K562 (cell line): ENCODE results near the gene NT5DC4. TPM values are rescaled to one million over a fixed set of nuclear protein-coding genes. Genes with fewer than 3 reads are reported as not detected.

ENCODE experiments used
- BCOR ChIP-seq: fragments of 450-650 bp; IDR thresholded peaks from 2 replicates; pipeline ENCODE4 v1.6.1; 2016
- ESRRA ChIP-seq: fragments of 450-650 bp; IDR thresholded peaks from 2 replicates; pipeline ENCODE4 v1.6.1; 2014; ENCODE audit warnings: low read depth, mild to moderate bottlenecking, moderate library complexity, borderline replicate concordance
- FIP1L1 ChIP-seq: fragments of 200-400 bp; formaldehyde crosslinking; IDR thresholded peaks from 2 replicates; pipeline ENCODE4 v1.6.1; 2018; ENCODE audit warnings: mild to moderate bottlenecking, low read depth, low read length; ENCODE audit not compliant: poor library complexity, severe bottlenecking
- IRF2 ChIP-seq: sonication (generic); formaldehyde crosslinking; IDR thresholded peaks from 2 replicates; pipeline ENCODE4 v1.8.1; 2022; ENCODE audit warnings: mild to moderate bottlenecking, missing genetic modification reagents
- MTA1 ChIP-seq: fragments of 450-650 bp; IDR thresholded peaks from 2 replicates; pipeline ENCODE4 v1.6.1; 2017; ENCODE audit warnings: borderline replicate concordance
- PHB ChIP-seq: fragments of 250-450 bp; sonication (Bioruptor Pico); IDR thresholded peaks from 2 replicates; pipeline ENCODE4 v1.5.0; 2021
- SAFB2 ChIP-seq: fragments of 200-400 bp; formaldehyde crosslinking; IDR thresholded peaks from 2 replicates; pipeline ENCODE4 v1.6.1; 2018; ENCODE audit warnings: borderline replicate concordance, low read length, low read depth, moderate library complexity; ENCODE audit not compliant: severe bottlenecking
- polyA plus RNA-seq, 8 experiments: library from polyadenylated mRNA; depleted of rRNA in 4 of 8; stranded (reverse) in 5 of 8; unstranded in 3 of 8; fragments of >200 nt; fragmentation: Nextera tagmentation in 2 of 8; fragmentation: Illumina TruSeq in 1 of 8; extraction: Ambion mirVana in 2 of 8; extraction: Trizol in 1 of 8; gene quantifications; 2 replicates each; pipeline versions ENCODE4 v1.2.1 to v1.2.3, GENCODE V29; 2011 to 2014; ENCODE audit warnings: inconsistent platforms in 1 of 8, missing spikeins in 1 of 8
- total RNA-seq, 7 experiments: library from RNA; depleted of rRNA in 6 of 7; stranded (reverse); fragments of >200 nt in 6 of 7; fragmentation: Illumina TruSeq in 2 of 7; extraction: Trizol in 2 of 7; gene quantifications; 2 replicates each; pipeline versions ENCODE4 v1.2.1 to v1.2.3, GENCODE V29; 2011 to 2021; ENCODE audit warnings: low replicate concordance in 1 of 7
- TF ChIP-seq, protein P1 (sequence below): fragments of 250-450 bp; sonication (Bioruptor Pico); IDR thresholded peaks from 2 replicates; pipeline ENCODE4 v1.8.0; 2022; ENCODE audit warnings: inconsistent platforms, mild to moderate bottlenecking, moderate library complexity, borderline replicate concordance
- TF ChIP-seq, protein P2 (sequence below), 2 experiments: fragments of 200-800 bp in 1 of 2; sonication (Bioruptor generic) in 1 of 2; sonication (generic) in 1 of 2; formaldehyde crosslinking in 1 of 2; IDR thresholded peaks in 1 of 2; conservative IDR thresholded peaks in 1 of 2; 2 replicates each; pipeline versions ENCODE4 v1.5.0 to v1.6.1; 2016 to 2020; ENCODE audit warnings: missing compliant biosample characterization in 1 of 2, missing genetic modification characterization in 1 of 2, missing genetic modification reagents in 1 of 2
- TF ChIP-seq, protein P3 (sequence below): fragments of 450-650 bp; IDR thresholded peaks from 2 replicates; pipeline ENCODE4 v1.6.1; 2016; ENCODE audit warnings: mild to moderate bottlenecking
- TF ChIP-seq, protein P4 (sequence below): fragments of 450-650 bp; IDR thresholded peaks from 2 replicates; pipeline ENCODE4 v1.6.1; 2017; ENCODE audit warnings: antibody characterized with exemption, mild to moderate bottlenecking
- TF ChIP-seq, protein P5 (sequence below): fragments of 250-450 bp; sonication (Bioruptor Pico); IDR thresholded peaks from 2 replicates; pipeline ENCODE4 v1.5.0; 2020; ENCODE audit warnings: mild to moderate bottlenecking, borderline replicate concordance
- TF ChIP-seq, protein P6 (sequence below): IDR thresholded peaks from 2 replicates; pipeline ENCODE4 v1.6.1; 2014; ENCODE audit warnings: antibody characterized with exemption

The NT5DC4 gene
- total and polyA plus RNA-seq, 9 of the 15 experiments (the other 6 are each of a cell fraction or from before 2014, with no cell fraction given), result 0.44 to 6.9 (median 2.5) TPM

DNA sequence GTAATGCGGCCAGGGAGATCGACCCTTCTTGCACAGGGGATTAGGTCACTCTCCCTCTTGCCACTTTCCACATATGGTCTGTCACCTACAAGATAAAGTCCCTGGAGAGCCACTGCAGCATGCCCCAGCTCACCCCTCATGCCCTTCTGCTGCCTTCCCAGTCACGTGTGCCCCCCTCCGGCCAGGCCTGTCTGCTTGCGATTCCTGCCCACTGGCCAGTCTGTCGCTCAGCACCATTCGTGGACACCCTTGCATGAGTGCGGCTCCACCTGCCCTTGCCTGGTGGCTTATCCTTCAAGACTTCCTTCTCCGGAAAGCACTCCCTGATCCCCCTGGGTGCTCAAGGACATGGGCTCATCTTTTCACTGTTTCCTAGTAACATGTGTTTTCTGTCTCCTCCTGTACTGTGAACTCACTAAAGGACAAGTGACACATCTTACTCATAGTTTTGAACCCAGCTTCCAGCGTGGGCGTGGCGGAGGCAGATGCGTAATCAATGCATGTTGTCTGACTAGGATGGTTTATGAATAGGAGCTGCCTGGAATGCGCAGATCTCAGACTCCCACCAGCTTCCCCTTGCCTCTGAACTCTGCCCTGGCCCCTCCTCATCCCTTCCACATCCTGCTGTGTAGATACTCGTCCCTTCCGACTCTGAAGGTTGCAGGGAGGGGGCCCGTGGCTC, 7.8 kb upstream of the NT5DC4 start (continued):
- TF ChIP-seq, protein P1, sequence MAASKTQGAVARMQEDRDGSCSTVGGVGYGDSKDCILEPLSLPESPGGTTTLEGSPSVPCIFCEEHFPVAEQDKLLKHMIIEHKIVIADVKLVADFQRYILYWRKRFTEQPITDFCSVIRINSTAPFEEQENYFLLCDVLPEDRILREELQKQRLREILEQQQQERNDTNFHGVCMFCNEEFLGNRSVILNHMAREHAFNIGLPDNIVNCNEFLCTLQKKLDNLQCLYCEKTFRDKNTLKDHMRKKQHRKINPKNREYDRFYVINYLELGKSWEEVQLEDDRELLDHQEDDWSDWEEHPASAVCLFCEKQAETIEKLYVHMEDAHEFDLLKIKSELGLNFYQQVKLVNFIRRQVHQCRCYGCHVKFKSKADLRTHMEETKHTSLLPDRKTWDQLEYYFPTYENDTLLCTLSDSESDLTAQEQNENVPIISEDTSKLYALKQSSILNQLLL (CRISPR knock-in tag), result no peak
- TF ChIP-seq, protein P2, sequence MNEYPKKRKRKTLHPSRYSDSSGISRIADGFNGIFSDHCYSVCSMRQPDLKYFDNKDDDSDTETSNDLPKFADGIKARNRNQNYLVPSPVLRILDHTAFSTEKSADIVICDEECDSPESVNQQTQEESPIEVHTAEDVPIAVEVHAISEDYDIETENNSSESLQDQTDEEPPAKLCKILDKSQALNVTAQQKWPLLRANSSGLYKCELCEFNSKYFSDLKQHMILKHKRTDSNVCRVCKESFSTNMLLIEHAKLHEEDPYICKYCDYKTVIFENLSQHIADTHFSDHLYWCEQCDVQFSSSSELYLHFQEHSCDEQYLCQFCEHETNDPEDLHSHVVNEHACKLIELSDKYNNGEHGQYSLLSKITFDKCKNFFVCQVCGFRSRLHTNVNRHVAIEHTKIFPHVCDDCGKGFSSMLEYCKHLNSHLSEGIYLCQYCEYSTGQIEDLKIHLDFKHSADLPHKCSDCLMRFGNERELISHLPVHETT (CRISPR knock-in tag; conservative IDR thresholded peaks at IDR 0.05 in 1 of 2, IDR thresholded peaks at IDR 0.05 in 1 of 2), result peak in 1 of 2 experiments; percentile 29; a peak in 1 of 4 replicates
- TF ChIP-seq IRF2 (CRISPR knock-in tag) (no peak), SAFB2 (no peak), ESRRA (no peak), MTA1 (no peak), FIP1L1 (no peak), PHB (CRISPR knock-in tag) (no peak), BCOR (no peak)
- TF ChIP-seq, protein P3, sequence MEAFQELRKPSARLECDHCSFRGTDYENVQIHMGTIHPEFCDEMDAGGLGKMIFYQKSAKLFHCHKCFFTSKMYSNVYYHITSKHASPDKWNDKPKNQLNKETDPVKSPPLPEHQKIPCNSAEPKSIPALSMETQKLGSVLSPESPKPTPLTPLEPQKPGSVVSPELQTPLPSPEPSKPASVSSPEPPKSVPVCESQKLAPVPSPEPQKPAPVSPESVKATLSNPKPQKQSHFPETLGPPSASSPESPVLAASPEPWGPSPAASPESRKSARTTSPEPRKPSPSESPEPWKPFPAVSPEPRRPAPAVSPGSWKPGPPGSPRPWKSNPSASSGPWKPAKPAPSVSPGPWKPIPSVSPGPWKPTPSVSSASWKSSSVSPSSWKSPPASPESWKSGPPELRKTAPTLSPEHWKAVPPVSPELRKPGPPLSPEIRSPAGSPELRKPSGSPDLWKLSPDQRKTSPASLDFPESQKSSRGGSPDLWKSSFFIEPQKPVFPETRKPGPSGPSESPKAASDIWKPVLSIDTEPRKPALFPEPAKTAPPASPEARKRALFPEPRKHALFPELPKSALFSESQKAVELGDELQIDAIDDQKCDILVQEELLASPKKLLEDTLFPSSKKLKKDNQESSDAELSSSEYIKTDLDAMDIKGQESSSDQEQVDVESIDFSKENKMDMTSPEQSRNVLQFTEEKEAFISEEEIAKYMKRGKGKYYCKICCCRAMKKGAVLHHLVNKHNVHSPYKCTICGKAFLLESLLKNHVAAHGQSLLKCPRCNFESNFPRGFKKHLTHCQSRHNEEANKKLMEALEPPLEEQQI, result no peak
- TF ChIP-seq, protein P4, sequence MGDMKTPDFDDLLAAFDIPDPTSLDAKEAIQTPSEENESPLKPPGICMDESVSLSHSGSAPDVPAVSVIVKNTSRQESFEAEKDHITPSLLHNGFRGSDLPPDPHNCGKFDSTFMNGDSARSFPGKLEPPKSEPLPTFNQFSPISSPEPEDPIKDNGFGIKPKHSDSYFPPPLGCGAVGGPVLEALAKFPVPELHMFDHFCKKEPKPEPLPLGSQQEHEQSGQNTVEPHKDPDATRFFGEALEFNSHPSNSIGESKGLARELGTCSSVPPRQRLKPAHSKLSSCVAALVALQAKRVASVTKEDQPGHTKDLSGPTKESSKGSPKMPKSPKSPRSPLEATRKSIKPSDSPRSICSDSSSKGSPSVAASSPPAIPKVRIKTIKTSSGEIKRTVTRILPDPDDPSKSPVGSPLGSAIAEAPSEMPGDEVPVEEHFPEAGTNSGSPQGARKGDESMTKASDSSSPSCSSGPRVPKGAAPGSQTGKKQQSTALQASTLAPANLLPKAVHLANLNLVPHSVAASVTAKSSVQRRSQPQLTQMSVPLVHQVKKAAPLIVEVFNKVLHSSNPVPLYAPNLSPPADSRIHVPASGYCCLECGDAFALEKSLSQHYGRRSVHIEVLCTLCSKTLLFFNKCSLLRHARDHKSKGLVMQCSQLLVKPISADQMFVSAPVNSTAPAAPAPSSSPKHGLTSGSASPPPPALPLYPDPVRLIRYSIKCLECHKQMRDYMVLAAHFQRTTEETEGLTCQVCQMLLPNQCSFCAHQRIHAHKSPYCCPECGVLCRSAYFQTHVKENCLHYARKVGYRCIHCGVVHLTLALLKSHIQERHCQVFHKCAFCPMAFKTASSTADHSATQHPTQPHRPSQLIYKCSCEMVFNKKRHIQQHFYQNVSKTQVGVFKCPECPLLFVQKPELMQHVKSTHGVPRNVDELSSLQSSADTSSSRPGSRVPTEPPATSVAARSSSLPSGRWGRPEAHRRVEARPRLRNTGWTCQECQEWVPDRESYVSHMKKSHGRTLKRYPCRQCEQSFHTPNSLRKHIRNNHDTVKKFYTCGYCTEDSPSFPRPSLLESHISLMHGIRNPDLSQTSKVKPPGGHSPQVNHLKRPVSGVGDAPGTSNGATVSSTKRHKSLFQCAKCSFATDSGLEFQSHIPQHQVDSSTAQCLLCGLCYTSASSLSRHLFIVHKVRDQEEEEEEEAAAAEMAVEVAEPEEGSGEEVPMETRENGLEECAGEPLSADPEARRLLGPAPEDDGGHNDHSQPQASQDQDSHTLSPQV, result no peak
- TF ChIP-seq, protein P5, sequence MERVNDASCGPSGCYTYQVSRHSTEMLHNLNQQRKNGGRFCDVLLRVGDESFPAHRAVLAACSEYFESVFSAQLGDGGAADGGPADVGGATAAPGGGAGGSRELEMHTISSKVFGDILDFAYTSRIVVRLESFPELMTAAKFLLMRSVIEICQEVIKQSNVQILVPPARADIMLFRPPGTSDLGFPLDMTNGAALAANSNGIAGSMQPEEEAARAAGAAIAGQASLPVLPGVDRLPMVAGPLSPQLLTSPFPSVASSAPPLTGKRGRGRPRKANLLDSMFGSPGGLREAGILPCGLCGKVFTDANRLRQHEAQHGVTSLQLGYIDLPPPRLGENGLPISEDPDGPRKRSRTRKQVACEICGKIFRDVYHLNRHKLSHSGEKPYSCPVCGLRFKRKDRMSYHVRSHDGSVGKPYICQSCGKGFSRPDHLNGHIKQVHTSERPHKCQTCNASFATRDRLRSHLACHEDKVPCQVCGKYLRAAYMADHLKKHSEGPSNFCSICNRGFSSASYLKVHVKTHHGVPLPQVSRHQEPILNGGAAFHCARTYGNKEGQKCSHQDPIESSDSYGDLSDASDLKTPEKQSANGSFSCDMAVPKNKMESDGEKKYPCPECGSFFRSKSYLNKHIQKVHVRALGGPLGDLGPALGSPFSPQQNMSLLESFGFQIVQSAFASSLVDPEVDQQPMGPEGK (CRISPR knock-in tag), result no peak
- TF ChIP-seq, protein P6, sequence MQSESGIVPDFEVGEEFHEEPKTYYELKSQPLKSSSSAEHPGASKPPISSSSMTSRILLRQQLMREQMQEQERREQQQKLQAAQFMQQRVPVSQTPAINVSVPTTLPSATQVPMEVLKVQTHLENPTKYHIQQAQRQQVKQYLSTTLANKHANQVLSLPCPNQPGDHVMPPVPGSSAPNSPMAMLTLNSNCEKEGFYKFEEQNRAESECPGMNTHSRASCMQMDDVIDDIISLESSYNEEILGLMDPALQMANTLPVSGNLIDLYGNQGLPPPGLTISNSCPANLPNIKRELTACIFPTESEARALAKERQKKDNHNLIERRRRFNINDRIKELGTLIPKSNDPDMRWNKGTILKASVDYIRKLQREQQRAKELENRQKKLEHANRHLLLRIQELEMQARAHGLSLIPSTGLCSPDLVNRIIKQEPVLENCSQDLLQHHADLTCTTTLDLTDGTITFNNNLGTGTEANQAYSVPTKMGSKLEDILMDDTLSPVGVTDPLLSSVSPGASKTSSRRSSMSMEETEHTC, result no peak
